Colon (tissue), 2 donors: ENCODE results near the gene EEPD1.
"Not testable (repeated sequence)": the region's sequence is repeated elsewhere in the genome, so short reads cannot be mapped to it uniquely, and the experiment has no call there.

Experiments used
- FAIRE-seq: peaks from 2 replicates; lab custom pipeline; 2012; peaks lifted over from hg19 to GRCh38; lab: Jason Lieb, UNC
- donor health status: control.
- donor health status: control.

Gene EEPD1

DNA sequence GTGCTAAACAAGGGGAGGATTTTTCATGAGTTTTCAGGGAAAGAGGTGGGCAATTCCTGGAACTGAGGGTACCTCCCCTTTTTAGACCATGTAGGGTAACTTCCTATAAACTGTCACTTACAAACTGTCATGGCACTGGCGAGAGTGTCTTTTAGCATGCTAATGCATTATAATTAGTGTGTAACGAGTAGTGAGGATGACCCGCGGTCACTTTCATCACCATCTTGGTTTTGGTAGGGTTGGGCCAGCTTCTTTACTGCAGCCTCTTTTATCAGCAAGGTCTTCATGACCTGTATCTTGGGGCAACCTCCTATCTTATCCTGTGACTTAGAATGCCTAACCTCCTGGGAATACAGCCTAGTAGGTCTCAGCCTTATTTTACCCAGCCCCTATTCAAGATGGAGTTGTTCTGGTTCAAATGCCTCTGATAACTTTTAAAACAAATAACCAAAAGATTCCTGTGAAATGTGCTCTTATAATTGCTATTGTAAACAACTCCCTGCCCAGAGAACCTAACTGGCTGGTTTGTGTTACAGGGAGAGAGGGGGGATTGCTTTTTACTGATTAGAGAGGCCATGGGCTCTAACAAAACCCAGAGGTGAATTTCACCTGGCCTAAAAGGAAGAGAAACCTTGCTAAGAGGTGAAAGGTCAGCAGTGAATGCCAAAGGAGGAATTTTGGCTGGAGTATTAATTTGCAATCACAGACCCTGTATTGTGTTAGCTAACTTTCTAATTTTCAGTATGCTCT is 64.3 kb downstream of the EEPD1 start:
- FAIRE-seq, result no peak

DNA sequence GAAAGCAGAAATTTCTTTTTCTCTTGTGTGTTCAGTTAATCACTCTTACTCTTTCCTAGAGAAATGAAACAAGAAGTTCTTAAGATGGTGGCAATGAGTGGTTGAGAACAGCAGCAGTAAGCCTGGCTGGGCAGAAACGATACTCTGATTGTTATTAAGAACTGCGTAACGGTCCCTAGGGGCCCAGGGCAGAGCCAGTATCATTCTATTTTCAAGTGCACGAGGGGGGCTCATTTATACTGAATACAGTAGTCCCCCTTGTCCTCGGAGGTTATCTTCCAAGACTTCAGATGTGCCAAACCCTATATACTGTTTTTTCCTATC is 64.9 kb downstream of the EEPD1 start:
- no peak for FAIRE-seq

DNA sequence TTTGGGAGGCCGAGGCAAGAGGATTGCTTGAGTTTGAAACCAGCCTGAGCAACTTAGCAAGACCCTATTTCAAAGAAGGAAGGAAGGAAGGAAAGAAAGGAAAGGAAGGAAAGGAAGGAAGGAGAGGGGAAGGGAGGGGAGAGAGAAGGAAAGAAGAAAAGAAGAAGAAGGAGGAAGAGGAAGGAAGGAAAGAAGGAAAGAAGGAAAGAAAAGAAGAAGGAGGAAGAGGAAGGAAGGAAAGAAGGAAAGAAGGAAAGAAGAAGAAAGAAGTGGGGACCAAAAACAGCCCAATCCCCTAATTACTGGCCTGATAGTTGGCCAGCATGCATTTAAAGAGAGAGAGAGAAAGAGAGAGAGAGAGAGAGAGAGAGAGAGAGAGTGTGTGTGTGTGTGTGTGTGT is 66.4 kb downstream of the EEPD1 start:
- no peak for FAIRE-seq

DNA sequence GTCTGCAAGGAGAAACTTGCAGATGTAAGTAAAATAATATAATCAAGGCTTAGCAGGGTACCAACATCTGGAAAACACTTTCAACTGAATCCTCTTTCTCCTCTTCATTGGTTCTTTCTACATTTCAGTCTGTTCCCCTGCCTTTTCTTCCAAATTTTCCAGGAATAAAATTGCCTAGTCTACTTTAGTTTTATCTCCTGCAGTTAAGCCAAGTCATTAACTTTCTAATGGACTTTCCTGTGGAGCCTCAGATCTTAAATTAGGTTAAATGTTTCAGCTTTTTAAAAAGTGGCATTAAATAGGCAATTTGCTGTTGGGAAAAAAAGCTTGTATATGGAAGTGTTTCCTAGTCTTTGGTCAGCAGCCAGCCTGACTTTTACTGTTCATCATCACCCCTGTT is 70.8 kb downstream of the EEPD1 start:
- no peak for FAIRE-seq

DNA sequence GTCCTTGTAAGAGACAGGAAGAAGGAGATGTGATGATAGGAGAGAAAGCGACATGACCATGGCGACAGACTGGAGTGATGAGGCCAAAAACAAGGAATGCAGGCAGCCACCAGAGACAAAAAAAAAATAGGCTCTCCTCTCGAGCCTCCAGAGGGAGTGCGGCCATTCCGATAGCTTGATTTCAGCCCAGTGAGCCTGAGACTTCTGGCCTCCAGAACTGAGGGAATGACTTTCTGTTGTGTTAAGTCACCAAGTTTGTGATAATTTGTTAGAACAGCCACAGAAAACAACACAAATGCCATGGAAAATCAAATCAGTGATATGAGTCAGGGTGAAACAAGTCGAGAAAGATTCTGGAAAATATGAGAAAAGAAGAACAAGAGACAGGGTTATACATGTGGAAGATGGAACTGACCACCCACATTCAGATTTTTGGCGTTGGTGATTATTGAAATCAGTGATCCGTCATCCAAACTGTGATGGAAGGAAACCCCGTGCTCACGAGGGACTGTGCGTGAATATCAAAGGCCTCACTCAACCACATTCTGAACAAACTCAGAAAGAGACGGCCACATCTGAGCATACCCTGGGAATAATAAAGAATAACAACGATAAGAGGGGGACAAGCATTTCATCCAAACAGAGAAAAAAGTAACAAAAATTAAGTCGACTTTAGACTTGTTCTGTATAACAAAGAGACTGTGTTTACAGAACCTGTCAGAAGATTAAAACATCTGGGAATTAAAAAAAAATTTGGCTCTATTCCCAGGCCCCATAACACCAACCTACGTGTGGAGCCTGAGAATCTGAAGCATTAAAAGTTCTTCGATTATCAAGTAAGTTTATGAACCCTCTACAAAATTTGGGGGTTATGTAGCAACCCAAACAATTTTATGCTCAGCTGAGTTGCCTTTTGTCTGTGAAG is 72.1 kb downstream of the EEPD1 start:
- no peak for FAIRE-seq

DNA sequence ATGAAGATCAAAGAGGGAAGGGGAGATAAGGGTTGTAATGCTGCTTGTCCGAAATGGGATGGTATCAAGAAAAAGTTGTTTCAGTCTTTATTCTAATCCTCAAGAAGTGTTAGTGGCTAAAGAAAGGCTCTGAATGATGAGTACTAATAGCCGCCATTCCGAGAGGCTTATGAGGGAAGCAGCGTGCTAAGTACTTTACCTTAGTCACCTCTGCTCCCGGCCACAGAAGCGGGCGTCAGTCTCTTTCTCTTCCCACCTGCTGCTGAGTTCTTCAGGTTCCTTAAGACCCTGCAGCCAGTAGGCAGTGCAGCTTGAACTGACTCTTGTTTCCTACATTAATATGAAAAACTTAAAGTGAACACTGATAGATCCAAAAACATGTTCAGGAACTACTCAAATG is 73.1 kb downstream of the EEPD1 start:
- FAIRE-seq, result no peak

DNA sequence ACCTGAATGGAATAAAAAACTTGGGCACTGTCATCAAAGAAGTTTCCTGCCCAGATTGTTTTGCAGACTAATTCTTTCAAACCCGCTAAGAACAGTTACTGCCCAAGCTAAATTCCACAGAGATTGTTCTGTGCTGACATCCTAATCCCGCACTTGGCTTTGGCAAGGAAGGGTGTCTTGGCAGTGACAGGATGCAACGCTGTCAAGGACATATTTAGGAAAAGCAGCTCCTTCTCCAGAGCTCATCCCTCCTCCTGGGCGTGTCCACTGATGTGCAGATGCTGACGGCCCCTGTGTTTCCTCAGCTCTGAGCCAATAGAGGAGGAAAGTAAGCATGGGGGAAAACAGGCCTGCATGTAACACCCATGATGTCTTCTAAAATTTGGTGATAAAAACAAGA is 74.2 kb downstream of the EEPD1 start:
- FAIRE-seq, result no peak

DNA sequence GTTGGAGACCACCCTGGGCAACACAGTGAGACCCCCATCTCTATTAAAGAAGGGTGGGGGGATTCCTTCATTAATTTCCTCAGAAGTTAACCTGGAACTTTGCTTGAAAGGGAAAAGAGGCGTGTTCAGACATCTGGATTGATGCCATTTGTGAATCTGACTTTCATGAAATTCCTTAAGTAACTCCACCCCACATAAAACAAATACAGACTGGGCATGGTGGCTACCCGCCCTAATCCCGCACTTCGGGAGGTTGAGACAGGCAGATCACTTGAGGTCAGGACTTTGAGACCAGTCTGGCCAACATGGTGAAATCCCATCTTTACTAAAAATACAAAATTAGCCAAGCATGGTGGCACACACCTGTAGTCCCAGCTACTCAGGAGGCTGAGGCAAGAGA is 75.0 kb downstream of the EEPD1 start:
- no peak for FAIRE-seq

DNA sequence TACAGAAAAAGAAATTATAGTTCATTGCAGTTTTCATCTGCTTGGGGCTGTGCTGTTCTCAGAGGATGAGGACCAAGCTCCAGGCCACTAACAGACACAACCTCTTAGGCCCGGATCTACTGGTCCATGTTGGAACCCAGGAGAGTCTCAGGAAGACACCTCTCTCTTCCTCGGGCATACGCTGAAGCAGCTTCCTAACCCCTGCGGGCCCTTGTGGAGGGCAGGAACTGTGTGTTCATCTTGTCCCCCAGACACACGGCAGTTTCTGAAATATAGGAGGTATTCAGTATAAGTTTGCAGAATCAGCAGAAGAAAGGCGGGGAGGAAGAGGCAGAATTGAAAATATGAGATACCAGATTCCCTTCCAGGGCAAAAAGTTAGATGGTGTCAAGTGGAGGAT is 78.4 kb downstream of the EEPD1 start:
- FAIRE-seq, result no peak

DNA sequence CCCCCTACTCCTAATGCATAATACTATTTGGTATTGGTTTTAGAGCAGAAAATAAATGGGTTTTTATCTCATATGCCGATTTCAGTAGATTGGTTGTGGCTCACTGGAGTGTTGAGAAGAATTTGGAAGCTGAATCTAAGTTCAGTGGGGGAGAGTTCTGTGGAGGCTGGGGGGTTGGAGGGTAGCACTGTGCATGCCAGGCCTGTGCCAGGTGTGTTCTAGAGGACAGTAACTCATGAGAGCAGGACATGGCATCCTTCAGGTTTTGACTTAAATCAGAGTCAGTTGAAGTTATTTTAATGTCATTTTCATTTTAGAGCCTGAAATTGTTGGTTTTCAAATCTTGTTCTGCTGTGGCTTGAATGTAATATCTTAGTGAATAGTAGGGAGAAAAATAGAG is 79.5 kb downstream of the EEPD1 start:
- FAIRE-seq, result no peak

DNA sequence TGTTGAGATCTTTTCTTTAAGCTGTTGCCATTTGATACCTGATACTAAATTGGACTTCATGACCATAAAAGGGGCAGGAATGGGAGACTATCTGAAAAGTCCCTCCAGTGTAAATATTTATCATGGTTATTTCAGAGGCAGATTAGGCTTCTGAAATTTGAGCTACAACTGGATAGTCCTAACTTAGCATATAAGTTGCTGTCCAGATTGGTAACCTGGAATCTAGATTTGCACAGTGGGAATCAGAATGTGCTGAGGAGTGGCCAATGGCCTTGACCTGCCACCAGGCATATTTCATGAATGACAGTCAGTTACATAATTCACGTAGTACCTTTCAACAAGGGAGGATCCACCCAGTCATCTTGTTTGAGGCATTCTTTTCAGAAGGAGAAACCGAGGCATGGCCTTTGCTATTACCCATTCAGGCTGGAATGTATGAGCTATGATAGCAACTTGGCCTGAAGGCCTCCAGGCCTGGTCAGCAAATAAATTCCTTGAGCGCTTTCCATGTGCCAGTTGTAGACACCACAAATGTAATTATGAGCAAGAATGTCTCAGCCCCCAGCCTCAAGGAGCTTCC is 80.0 kb downstream of the EEPD1 start:
- FAIRE-seq, result no peak

DNA sequence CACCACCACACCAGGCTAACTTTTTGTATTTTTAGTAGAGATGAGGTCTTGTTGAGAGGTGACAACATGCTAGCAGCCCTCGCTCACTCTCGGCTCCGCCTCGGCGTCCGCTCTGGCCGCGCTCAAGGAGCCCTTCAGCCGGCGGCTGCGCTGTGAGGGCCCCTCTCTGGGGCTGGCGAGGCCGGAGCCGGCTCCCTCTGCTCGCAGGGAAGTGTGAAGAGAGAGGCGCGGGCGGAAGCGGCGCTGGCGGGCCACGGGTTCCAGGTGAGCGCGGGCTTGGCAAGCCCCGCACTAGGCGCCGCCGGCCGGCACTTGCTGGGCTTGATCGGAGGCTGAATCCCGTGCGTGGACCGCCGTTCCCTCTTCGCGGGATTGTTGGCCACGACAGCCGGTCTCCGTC is 83.0 kb downstream of the EEPD1 start:
- no peak for FAIRE-seq

DNA sequence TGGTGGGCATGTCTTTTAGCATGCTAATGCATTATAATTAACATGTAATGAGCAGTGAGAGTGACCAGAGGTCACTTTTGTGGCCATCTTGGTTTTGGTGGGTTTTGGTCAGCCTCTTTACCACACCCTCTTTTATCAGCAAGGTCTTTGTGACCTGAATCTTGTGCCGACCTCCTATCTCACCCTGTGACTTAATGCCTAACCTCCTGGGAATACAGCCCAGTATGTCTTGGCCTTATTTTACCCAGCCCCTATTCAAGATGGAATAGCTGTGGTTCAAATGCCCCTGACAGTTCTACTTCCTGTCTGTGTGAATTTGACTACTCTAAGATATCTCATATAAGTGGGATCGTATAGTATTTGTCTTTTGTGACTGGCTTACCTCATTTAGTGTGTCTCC is 85.1 kb downstream of the EEPD1 start:
- no peak for FAIRE-seq

DNA sequence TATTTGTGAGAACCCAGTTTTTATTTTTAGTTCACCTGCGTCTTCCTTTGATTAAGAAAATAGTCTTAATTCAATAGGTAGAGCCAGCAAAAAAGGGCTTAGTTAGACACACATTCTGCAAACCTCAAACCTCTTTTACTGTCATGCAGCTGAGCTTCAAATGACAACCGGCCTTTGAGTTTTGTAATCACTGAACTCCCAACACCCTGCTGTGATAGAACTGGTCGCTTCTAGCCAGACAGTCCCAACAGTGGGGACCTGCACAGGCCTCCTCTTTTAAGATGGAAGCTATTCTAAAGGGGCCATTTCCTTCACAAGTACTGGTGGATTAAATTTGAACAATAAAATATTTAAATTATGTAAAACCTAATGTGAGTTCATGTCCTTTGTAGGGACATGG is 90.3 kb downstream of the EEPD1 start:
- not testable (repeated sequence) for FAIRE-seq

DNA sequence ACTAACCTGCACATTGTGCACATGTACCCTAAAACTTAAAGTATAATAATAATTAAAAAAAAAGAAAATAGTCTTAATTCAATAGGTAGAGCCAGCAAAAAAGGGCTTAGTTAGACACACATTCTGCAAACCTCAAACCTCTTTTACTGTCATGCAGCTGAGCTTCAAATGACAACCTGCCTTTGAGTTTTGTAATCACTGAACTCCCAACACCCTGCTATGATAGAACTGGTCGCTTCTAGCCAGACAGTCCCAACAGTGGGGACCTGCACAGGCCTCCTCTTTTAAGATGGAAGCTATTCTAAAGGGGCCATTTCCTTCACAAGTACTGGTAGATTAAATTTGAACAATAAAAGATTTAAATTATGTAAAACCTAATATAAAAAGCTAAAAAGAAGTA is 90.9 kb downstream of the EEPD1 start:
- FAIRE-seq, result not testable (repeated sequence)

DNA sequence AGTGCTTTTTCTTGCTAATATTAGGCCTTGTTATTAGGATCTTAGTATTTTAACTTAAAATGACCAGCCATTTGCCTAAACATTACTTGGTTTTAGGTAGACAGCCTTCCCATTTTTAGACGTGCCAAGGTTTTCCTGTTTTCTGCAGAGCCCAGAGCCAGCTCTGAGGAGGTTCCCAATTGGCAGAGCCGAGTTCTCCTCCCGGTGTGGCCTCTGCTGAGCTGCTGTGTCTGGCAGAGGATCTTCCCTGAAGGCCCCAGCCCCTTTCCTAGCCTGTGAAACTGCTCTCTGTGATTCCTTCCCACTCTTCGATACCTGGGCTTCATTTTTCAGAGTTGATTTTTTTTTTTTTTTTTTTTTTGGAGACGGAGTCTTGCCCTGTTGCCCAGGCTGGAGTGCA is 91.4 kb downstream of the EEPD1 start:
- no peak for FAIRE-seq

DNA sequence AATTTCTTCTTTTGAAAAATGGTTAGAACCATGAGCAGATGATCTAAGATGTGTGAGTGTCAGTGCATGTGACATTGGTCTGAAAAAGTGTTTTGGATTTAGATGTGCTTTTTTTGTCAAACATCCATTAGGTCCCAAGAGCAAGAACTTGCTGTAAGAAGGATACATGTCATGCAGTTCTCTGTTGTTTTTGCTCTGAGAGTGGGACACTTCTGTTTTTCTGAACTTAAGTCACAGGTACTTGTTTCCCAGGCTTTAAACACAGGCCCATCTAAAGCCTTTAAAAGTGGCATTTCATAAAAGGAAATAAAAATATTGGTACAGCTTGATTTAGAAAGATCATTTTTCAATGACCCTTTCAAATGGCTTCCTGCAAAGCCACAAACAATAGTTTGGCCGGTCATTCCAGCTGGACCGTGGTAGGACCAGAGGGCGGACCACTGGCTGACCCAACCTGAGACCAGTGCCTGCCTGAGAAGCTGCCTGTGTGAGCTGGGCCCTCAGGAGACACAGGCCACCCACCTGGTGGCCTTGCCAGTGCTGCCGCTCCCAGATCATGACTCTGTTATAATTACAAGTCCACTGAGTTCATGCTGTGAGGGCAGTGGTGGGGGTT is 92.7 kb downstream of the EEPD1 start:
- FAIRE-seq, result no peak

DNA sequence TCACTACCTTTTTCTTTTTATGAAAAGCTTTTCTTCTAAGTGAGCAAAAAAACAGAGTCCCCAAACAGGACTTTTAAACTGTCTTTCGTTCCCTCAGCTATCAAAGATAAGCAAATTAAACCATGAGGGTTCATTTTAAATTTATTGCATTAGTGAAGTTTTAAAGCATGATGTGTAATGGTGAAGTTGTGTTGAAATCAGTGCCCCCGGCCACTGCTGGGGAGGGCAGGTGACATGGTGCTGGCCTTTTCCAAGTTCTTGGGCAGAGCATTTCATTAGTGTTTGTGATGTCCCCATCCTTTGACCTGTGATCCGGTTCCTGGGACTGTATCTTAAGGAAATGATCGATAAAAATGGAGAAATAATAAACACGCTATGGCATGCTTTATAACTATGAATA is 96.0 kb downstream of the EEPD1 start:
- no peak for FAIRE-seq

DNA sequence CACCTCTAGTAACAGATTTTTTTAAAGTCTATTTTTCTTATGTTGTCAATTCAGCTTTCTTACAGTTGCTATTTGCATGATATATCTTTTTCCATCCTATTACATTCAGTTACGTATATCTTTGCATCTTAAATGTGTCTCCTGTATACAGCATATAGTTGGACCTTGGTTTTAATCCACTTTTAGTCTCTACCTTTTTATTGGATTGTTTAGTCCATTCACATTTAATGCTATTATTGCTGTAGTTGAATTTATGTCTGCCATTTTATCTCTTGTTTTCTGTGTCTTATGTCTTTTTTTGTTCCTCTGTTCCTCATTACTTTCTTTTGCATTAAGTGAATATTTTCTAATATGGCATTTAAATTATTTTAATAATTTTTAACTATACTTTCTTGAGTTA is 100.6 kb downstream of the EEPD1 start:
- FAIRE-seq, result no peak

DNA sequence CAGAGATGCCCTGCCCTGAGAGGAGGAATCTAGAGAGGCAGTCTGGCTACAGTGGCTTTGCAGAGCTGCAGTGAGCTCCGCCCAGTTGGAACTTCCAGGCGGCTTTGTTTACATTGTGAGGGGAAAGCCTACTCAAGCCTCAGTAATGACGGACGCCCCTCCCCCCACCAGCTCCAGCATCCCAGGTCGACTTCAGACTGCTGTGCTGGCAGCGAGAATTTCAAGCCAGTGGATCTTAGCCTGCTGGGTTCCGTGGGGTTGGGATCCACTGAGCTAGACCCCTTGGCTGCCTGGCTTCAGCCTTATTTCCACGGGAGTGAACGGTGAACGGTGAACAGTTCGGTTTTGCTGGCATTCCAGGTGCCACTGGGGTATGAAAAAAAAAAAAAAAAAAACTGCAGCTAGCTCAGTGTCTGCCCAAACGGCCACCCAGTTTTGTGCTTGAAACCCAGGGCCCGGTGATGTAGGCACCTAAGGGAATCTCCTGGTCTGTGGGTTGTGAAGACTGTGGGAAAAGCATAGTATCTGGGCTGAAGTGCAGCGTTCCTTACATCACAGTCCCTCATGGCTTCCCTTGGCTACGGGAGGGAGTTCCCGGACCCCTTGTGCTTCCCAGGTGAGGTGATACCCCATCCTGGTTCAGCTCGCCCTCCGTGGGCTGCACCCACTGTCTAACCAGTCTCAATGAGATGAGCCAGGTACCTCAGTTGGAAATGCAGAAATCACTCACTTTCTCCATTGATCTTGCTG is 105.6 kb downstream of the EEPD1 start:
- FAIRE-seq, result not testable (repeated sequence)

DNA sequence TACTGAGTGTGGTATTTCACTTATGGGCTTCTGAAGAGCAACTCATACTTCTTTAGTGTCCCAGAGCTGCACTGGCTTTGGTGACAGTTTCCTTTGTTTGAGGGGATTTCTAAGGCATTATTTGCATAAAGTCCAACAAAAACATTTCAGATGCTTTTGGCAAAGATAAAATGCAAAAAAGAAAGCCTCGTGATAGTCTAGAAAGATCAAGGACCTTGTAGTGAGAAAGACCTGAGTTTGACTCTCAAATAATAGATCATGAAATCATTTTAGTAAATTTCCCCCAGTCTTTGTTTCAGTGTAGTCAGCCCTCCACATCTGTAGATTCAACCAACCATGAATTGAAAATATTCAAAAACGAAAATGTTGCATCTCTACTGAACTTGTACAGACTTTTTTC is 107.4 kb downstream of the EEPD1 start:
- no peak for FAIRE-seq
